Stimulated activated naive B cell treated with anti-CD40 and anti-IgM and Interleukin-4, amounts not matched to agents 10 μg/mL and 1 μg/mL and 100 μg/mL, for 72 hours (primary cell): ENCODE measurements around the gene SETD1A.

Source experiments
- ATAC-seq, 2 donors: fragments of 150-1000 bp; cut with Tn5 transposase; replicated peaks; 2 replicates each; pipeline ENCODE4 v1.10.0; 2021; ENCODE audit warnings: moderate library complexity in 1 of 2
- DNase-seq: peaks from one replicate; pipeline ENCODE4 v3.0.0; 2021
- H3K27ac Mint-ChIP-seq: one replicate; pipeline ENCODE4 v1.8.0; 2022; ENCODE audit warnings: mild to moderate bottlenecking, mixed read lengths
- H3K27me3 Mint-ChIP-seq, 2 donors: one replicate each; pipeline ENCODE4 v1.8.0; 2022; ENCODE audit warnings: mixed read lengths in 2 of 2
- H3K36me3 Mint-ChIP-seq, 2 donors: one replicate each; pipeline ENCODE4 v1.8.0; 2022; ENCODE audit warnings: mixed read lengths in 2 of 2, mild to moderate bottlenecking in 1 of 2
- H3K4me1 Mint-ChIP-seq, 2 donors: one replicate each; pipeline ENCODE4 v1.8.0; 2022; ENCODE audit warnings: mixed read lengths in 2 of 2, mild to moderate bottlenecking in 1 of 2
- H3K4me3 Mint-ChIP-seq, 2 donors: one replicate each; pipeline ENCODE4 v1.8.0; 2022; ENCODE audit warnings: mild to moderate bottlenecking in 2 of 2, mixed read lengths in 2 of 2, moderate library complexity in 1 of 2
- H3K9me3 Mint-ChIP-seq, 2 donors: one replicate each; pipeline ENCODE4 v1.8.0; 2022; ENCODE audit warnings: mixed read lengths in 2 of 2, mild to moderate bottlenecking in 1 of 2

Gene SETD1A

DNA sequence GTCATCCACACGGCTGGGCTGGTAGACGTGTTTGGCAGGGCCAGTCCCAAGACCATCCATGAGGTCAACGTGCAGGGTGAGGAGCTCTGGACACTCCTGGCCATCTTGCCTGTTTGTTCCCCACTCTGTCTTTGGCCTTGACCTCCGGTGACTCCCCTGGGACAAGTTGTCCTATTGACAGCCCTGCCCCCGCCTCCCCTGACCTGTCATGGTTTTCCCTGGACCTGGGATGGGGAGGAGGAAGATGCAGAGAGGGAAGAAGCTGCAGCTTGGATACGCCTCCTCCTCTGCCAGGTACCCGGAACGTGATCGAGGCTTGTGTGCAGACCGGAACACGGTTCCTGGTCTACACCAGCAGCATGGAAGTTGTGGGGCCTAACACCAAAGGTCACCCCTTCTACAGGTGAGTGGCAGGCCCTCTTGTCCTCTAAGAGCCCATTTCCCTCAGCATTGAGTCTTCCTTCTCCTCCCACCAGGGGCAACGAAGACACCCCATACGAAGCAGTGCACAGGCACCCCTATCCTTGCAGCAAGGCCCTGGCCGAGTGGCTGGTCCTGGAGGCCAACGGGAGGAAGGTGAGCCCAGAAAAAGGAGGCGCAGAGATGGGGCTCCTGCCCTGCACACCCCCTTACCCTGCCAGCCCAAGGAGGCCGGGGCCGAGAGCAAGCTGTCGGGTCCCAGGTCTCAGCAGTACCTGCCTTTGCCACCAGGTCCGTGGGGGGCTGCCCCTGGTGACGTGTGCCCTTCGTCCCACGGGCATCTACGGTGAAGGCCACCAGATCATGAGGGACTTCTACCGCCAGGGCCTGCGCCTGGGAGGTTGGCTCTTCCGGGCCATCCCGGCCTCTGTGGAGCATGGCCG lies 28.8 kb downstream of the SETD1A start:
- H3K27ac Mint-ChIP-seq, result peak overlapping the region; percentile 22
- H3K4me3 Mint-ChIP-seq, result no peak overlapping the region
- peaks cover 8 to 21% of the 10 kb centered on the region in 2 donors for H3K4me1 Mint-ChIP-seq

DNA sequence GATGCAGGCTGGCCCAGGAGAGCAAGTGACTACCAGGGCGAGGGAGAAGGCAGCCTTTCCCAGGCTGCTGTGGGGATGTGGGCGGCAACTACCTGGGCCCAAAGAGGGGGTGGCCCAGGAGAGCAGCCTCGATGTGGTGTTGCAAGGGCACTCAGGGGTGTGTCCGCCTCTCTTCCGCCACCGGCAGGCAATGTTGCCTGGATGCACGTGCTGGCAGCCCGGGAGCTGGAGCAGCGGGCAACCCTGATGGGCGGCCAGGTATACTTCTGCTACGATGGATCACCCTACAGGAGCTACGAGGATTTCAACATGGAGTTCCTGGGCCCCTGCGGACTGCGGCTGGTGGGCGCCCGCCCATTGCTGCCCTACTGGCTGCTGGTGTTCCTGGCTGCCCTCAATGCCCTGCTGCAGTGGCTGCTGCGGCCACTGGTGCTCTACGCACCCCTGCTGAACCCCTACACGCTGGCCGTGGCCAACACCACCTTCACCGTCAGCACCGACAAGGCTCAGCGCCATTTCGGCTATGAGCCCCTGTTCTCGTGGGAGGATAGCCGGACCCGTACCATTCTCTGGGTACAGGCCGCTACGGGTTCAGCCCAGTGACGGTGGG lies 30.1 kb downstream of the SETD1A start:
- no peak overlapping the region for H3K27ac Mint-ChIP-seq
- peaks cover 35 to 45% of the 10 kb centered on the region in 2 donors for H3K36me3 Mint-ChIP-seq

More for the DNA sequence above, 28.8 kb downstream of the SETD1A start:
- ATAC-seq (no peak), DNase-seq (no peak)
- Mint-ChIP-seq H3K9me3 (no peaks in the 10 kb centered on the region), H3K36me3 (peaks cover 46 to 49% of the 10 kb centered on the region in 2 donors), H3K27me3 (no peaks in the 10 kb centered on the region)

DNA sequence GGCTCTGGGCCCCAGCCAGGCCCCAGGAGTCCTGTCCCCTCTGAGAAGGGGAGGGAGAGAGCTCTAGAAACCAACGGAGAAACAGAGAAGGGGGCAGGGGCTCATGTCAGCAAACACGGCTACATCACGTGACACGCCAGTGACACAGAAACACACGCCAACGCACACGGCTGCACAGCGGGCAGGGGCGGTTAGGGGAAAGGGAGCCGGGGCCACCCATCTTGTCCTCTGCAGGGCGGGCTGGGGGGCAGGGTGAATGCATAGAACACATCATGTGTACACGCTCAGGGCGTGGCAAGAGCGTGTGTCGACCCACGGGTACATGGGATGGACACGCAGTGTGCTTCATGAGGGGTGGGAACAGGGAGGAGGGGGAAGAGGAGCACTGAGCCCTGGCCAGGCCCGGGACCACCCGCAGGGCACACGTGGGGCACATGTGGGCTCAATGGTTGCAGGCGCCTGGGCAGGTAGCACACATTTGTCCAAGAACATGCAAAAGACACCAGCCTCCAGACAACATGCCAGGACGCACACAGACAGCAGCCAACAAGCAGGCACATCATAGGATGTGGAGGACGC lies 32.0 kb downstream of the SETD1A start:
- Mint-ChIP-seq H3K27ac (no peak overlapping the region), H3K4me3 (no peak overlapping the region)
- DNase-seq, result no peak

More for the DNA sequence above, 30.1 kb downstream of the SETD1A start:
- no peaks in the 10 kb centered on the region for H3K9me3 Mint-ChIP-seq
- H3K4me1 Mint-ChIP-seq, result peaks cover 8 to 21% of the 10 kb centered on the region in 2 donors
- no peak for ATAC-seq
- DNase-seq, result no peak
- no peak overlapping the region for H3K4me3 Mint-ChIP-seq
- H3K27me3 Mint-ChIP-seq, result no peaks in the 10 kb centered on the region

DNA sequence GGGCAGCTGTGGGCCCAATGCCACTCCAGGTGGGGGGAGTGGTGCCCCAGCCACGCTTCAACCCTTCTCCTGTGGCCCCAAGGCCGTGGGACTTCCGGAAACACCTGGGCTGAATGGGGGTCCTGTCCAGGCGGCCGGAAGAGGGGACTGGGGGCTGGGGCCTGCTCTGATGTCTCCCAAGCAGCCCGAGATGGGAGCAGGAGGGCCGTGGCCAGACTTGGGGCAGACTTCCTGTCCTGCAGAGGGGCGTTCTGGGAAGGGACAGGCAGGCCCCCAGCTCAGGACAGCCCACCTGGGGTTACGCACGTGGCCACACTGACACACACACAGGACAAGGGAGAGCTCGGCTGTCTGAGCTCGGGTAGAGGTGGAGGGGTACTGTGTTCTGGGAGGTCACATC lies 32.6 kb downstream of the SETD1A start:
- Mint-ChIP-seq H3K4me1 (peaks cover 4 to 11% of the 10 kb centered on the region in 2 donors), H3K9me3 (no peaks in the 10 kb centered on the region), H3K27ac (no peak overlapping the region), H3K4me3 (no peak overlapping the region), H3K36me3 (peaks cover 19 to 27% of the 10 kb centered on the region in 2 donors), H3K27me3 (no peaks in the 10 kb centered on the region)
- DNase-seq, result no peak
- ATAC-seq, result no peak

More for the DNA sequence above, 32.0 kb downstream of the SETD1A start:
- Mint-ChIP-seq H3K36me3 (peaks cover 21 to 29% of the 10 kb centered on the region in 2 donors), H3K27me3 (no peaks in the 10 kb centered on the region), H3K4me1 (peaks cover 9 to 10% of the 10 kb centered on the region in 2 donors), H3K9me3 (no peaks in the 10 kb centered on the region)
- no peak for ATAC-seq

DNA sequence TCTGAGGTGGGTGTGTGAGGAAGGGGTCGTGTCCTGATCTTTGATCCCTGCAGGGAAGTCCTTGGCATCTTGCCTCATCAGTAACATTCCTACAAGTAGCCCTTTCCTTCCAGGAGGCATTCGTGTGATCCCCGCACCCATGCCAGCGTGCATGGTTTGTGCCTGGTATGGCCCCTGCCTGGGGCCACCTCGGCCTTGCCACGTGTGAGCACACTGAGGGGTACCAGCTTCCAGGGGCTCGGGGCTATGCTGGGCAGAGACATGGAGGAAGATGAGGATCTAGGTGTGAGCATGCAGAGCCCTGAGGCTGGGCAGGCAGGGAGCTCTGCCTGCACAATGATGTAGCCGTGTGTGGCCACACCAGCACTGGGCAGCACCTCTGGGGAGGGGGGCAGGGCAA lies 33.5 kb downstream of the SETD1A start:
- H3K27me3 Mint-ChIP-seq, result no peaks in the 10 kb centered on the region
- DNase-seq, result no peak
- H3K9me3 Mint-ChIP-seq, result no peaks in the 10 kb centered on the region
- H3K27ac Mint-ChIP-seq, result no peak overlapping the region
- ATAC-seq, result no peak
- H3K4me3 Mint-ChIP-seq, result no peak overlapping the region
- H3K36me3 Mint-ChIP-seq, result peaks cover 15 to 18% of the 10 kb centered on the region in 2 donors
- H3K4me1 Mint-ChIP-seq, result peaks cover 0 to 8% of the 10 kb centered on the region in 2 donors

- Mint-ChIP-seq H3K4me1 (peaks cover 11 to 12% of the 10 kb centered on the region in 2 donors), H3K27me3 (no peaks in the 10 kb centered on the region), H3K36me3 (peaks cover 6 to 8% of the 10 kb centered on the region in 2 donors), H3K9me3 (no peaks in the 10 kb centered on the region), H3K4me3 (no peak overlapping the region), H3K27ac (peak overlapping the region; percentile 70)
- DNase-seq (no peak), ATAC-seq (no peak)
These were observed 34.8 kb downstream of the SETD1A start for GRCh38 chr16:30992276-30992780.

DNA sequence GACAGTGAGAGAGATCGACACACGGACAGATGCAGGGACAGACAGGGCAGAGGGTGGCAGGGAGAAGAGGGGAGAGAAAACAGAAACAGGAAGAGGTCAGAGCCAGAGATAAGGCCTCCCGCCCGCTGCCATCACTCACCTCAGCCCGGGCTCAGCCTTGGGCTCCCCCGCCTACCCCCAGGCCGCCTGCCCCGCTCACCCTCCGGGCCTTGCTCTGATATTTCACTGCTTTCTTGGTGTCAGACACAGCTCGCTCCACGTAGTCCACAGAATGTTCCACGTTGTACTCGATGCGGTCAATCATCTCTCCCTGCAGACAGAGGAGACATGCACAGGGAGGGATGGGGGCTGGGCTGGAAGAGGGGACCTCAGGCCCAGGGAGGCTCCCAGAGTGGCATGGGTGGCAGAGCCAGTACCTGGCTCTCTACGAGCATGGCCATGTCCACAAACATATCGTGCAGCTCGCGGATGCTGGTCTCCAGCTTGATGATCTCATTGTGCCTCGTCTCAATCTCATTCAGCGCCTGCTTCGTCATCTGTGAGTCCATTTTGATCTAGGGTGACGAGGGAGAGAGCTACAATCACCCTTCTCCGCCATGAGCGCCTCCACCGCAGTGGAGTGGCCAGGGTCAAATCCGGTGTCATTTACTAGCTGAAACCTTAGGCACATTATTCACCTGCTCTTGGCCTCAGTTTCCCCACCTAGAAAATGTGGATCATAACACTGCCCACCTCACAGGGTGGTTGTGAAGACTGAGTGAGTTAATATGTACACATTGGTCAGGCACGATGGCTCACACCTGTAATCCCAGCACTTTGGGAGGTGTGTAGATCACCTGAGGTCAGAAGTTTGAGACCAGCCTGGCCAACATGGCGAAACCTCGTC lies 35.6 kb downstream of the SETD1A start:
- Mint-ChIP-seq H3K27ac (peak overlapping the region; percentile 70), H3K4me3 (no peak overlapping the region), H3K9me3 (no peaks in the 10 kb centered on the region), H3K36me3 (peaks cover 3 to 6% of the 10 kb centered on the region in 2 donors), H3K4me1 (peaks cover 15 to 16% of the 10 kb centered on the region in 2 donors), H3K27me3 (no peaks in the 10 kb centered on the region)
- no peak for ATAC-seq
- DNase-seq, result no peak

DNA sequence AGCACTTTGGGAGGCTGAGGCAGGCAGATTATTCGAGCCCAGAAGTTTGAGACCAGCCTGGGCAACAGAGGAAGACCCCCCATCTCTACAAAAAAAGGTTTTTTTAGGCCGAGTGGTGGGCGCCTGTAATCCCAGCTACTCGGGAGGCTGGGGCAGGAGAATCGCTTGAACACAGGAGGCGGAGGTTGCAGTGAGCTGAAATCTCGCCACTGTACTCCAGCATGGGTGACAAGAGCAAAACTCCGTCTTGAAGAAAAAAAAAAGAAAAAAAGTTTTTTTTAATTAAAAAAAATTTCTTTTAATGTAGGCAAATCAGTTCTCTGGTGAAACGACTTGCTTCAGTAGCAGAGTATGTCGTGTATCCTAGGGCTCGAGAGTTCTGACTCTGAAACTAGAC lies 38.4 kb downstream of the SETD1A start:
- Mint-ChIP-seq H3K27ac (peak overlapping the region; percentile 87), H3K4me3 (peak overlapping the region; percentile 87 to 93)
- ATAC-seq, result no peak

DNA sequence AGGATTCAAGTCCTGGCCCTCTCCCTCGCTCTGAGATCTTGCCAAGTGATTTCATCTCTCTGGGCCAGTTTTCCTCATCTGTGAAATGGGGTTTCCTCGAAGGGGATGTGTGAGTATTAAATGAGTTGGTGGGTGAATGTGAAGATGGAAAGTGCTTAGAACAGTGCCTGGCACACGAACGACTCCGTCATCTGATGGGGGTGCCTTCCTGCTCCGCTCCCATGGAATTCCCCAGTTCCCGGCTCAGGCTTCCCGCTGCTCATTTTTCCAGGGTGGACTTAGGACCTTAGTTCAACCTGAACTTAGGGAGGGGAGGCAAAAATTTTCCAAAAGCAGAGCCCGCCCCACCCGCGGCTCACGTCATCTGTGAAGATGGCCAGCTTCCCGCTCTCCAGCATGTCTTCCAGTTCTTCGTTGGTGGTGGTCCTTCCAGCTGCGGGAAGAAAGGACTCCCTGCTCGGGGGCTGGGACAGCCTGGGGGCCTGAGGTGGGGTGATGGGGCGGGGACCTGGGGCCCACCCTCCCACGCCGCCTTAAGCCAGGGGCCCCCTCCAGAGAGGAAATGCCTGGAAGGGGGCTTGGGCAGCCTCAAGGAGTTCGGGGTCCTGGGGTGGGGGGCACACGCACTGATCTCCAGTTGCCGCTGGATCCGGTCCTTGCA lies 38.9 kb downstream of the SETD1A start:
- Mint-ChIP-seq H3K27ac (peak overlapping the region; percentile 87), H3K36me3 (no peaks in the 10 kb centered on the region), H3K27me3 (peaks cover 0 to 3% of the 10 kb centered on the region in 2 donors), H3K9me3 (no peaks in the 10 kb centered on the region), H3K4me1 (peaks cover 13 to 15% of the 10 kb centered on the region in 2 donors), H3K4me3 (peak overlapping the region; percentile 87 to 93)
- ATAC-seq (peak in 1 of 2 donors; percentile 1), DNase-seq (no peak)

More for the DNA sequence above, 38.4 kb downstream of the SETD1A start:
- H3K4me1 Mint-ChIP-seq, result peaks cover 13 to 15% of the 10 kb centered on the region in 2 donors
- no peak for DNase-seq
- no peaks in the 10 kb centered on the region for H3K9me3 Mint-ChIP-seq
- no peaks in the 10 kb centered on the region for H3K36me3 Mint-ChIP-seq
- H3K27me3 Mint-ChIP-seq, result no peaks in the 10 kb centered on the region

DNA sequence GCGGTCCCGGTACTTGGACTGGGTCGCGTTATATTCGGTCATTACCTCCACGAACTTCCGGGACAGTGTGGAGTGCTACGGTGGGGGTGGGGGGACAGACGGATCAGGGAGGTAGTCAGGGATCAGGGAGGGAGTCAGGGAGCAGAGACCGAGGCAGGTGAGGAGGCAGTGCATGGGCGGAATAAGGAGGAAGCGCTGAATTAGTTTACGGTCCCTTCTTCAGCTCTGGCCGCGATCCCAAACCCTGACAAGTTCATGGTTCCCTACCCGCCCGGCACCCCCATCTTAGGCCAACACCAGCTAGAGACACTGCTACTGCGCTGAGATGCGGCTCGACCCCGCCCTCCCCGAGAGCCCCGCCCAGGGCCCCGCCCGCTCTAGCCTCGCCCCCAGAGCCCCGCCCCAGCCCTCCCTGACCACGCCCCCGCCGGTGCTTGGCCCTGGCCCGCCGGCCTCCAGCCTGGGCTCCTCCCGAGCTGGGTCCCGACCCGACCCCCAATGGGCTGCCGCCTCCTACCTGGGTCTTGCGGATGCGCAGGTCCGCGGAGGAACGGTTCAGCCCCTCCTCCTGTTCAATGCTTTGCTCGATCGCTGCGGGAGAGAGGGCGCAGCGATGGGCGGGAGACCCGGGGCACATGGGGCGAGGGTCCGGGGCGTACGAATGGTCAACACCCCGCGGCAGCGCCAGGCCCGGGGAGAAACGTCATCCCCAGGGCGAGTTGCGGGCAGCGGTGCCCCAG lies 39.6 kb downstream of the SETD1A start:
- ATAC-seq, result peak; percentile 94 to 97

DNA sequence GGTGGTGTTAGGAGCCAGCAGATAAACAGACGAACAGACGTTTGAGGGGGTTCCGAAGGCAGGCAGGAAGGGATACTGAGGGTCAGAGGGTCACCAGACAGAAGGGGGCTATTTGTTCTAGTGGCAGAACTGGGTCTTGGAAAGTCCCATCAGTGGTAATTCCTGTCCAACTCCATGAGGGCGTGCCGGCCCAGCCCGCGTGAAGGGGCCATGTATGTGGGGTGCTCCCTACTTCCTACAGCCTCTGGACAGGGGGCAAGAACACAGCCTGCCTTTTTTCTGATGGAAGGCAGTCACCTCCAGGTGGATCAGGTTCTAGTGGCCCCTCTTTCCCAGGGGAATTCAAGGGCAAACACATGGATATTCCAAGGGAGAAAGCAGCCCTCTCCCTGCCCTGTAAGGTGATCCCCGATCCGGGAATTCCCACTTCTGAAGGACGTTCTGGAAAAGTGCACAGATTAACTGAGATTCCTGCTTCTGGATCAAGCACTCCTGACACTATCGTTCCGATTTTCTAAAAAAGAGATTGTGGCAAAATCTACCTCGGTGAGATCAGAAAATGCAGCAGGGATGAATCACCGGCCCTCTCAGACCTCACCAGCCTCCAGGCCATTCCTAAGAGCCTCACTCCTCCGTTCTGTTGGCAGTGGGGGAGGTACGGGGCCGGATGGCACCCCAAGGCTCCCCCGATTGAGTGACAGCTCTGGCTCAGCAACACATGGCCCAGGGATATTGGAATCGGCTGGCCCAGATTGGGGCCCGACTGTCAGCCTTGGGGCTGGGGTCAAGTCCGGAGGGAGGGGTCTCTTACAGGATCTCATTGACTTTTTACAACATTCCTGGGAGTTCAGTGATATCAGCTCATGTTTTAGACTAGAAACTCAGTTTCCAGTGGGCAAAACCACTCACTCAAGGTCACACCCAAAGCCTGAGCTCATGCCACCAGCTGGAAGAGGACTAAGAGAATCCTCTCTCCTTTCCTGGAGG lies 40.5 kb downstream of the SETD1A start:
- no peaks in the 10 kb centered on the region for H3K36me3 Mint-ChIP-seq
- H3K27me3 Mint-ChIP-seq, result peaks cover 5 to 12% of the 10 kb centered on the region in 2 donors
- H3K4me1 Mint-ChIP-seq, result peaks cover 11 to 15% of the 10 kb centered on the region in 2 donors
- H3K27ac Mint-ChIP-seq, result no peak overlapping the region
- no peaks in the 10 kb centered on the region for H3K9me3 Mint-ChIP-seq
- no peak for DNase-seq
- no peak for ATAC-seq
- H3K4me3 Mint-ChIP-seq, result peak overlapping the region; percentile 87 to 93

More for the DNA sequence above, 39.6 kb downstream of the SETD1A start:
- no peaks in the 10 kb centered on the region for H3K36me3 Mint-ChIP-seq
- H3K4me1 Mint-ChIP-seq, result peaks cover 13 to 15% of the 10 kb centered on the region in 2 donors
- H3K4me3 Mint-ChIP-seq, result peak overlapping the region; percentile 87 to 93
- H3K27ac Mint-ChIP-seq, result peak overlapping the region; percentile 42
- H3K27me3 Mint-ChIP-seq, result peaks cover 3 to 10% of the 10 kb centered on the region in 2 donors
- H3K9me3 Mint-ChIP-seq, result no peaks in the 10 kb centered on the region
- DNase-seq, result peak; percentile 56
